ENCODE data around the gene P4HA2.

- TF ChIP-seq ATF3 (CRISPR knock-in tag; conservative IDR thresholded peaks at IDR 0.05) = no peak
- no peak for TF ChIP-seq HMGXB4 (CRISPR knock-in tag; IDR thresholded peaks at IDR 0.05)
- TF ChIP-seq, protein P1, sequence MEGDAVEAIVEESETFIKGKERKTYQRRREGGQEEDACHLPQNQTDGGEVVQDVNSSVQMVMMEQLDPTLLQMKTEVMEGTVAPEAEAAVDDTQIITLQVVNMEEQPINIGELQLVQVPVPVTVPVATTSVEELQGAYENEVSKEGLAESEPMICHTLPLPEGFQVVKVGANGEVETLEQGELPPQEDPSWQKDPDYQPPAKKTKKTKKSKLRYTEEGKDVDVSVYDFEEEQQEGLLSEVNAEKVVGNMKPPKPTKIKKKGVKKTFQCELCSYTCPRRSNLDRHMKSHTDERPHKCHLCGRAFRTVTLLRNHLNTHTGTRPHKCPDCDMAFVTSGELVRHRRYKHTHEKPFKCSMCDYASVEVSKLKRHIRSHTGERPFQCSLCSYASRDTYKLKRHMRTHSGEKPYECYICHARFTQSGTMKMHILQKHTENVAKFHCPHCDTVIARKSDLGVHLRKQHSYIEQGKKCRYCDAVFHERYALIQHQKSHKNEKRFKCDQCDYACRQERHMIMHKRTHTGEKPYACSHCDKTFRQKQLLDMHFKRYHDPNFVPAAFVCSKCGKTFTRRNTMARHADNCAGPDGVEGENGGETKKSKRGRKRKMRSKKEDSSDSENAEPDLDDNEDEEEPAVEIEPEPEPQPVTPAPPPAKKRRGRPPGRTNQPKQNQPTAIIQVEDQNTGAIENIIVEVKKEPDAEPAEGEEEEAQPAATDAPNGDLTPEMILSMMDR (IDR thresholded peaks at IDR 0.05) = no peak
- TF ChIP-seq, protein P2, sequence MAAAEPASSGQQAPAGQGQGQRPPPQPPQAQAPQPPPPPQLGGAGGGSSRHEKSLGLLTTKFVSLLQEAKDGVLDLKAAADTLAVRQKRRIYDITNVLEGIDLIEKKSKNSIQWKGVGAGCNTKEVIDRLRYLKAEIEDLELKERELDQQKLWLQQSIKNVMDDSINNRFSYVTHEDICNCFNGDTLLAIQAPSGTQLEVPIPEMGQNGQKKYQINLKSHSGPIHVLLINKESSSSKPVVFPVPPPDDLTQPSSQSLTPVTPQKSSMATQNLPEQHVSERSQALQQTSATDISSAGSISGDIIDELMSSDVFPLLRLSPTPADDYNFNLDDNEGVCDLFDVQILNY (CRISPR knock-in tag; IDR thresholded peaks at IDR 0.05) = no peak
- no peak for TF ChIP-seq RORB (CRISPR knock-in tag; IDR thresholded peaks at IDR 0.05)
Observed at GRCh38 chr5:132269635-132270334, 42.1 kb upstream of the P4HA2 start.

All from WTC11 (cell line).